HG03064 (cell line): Measurements from ENCODE around the gene SCIN.
"Not testable (repeated sequence)": the region's sequence is repeated elsewhere in the genome, so short reads cannot be mapped to it uniquely, and the experiment has no call there.

Experiments used
- ATAC-seq: cut with Tn5 transposase; IDR thresholded peaks from one replicate; pipeline ENCODE4 v1.9.1; 2021; ENCODE audit warnings: low read depth; ENCODE audit not compliant: unreplicated experiment

The SCIN gene

GRCh38 chr7:12686234-12686890, 115.8 kb downstream of the SCIN start:
- peak; percentile 81 for ATAC-seq

- peak; percentile 84 for ATAC-seq
These were observed 116.6 kb downstream of the SCIN start, which contains the start of gene ARL4A for GRCh38 chr7:12686891-12687717. Gene ARL4A, plus strand, starts transcription at chr7:12687633. Its CDS starts 622 bp downstream, at chr7:12688255.

GRCh38 chr7:12687718-12688171, 117.2 kb downstream of the SCIN start:
- peak; percentile 0 for ATAC-seq

GRCh38 chr7:12688485-12689170, 118.1 kb downstream of the SCIN start:
- ATAC-seq = not testable (repeated sequence)

GRCh38 chr7:12689451-12689850, 118.9 kb downstream of the SCIN start:
- no peak for ATAC-seq

- no peak for ATAC-seq
These were observed 119.7 kb downstream of the SCIN start for GRCh38 chr7:12690041-12690878.

- not testable (repeated sequence) for ATAC-seq
These were observed 120.9 kb downstream of the SCIN start for GRCh38 chr7:12691388-12691787.

- no peak for ATAC-seq
These were observed 121.5 kb downstream of the SCIN start for GRCh38 chr7:12692035-12692434.

GRCh38 chr7:12692479-12693259, 122.1 kb downstream of the SCIN start:
- ATAC-seq = no peak

GRCh38 chr7:12694817-12695216, 124.3 kb downstream of the SCIN start:
- ATAC-seq = no peak

- ATAC-seq = no peak
These were observed 125.4 kb downstream of the SCIN start for GRCh38 chr7:12695965-12696364.

GRCh38 chr7:12699299-12699698, 128.8 kb downstream of the SCIN start:
- ATAC-seq = no peak

- ATAC-seq = no peak
These were observed 130.9 kb downstream of the SCIN start for GRCh38 chr7:12701433-12701832.

GRCh38 chr7:12703881-12704280, 133.4 kb downstream of the SCIN start:
- ATAC-seq = no peak

GRCh38 chr7:12705878-12706277, 135.4 kb downstream of the SCIN start:
- no peak for ATAC-seq

GRCh38 chr7:12706900-12707536, 136.5 kb downstream of the SCIN start:
- no peak for ATAC-seq

GRCh38 chr7:12708314-12708713, 137.8 kb downstream of the SCIN start:
- no peak for ATAC-seq
